Fibroblast of lung (primary cell): ENCODE measurements around the gene ETHE1. TPM values are rescaled to one million over a fixed set of nuclear protein-coding genes. Genes with fewer than 3 reads are reported as not detected.

Experiments
- DNase-seq, 2 donors: peaks; one replicate each; pipeline versions ENCODE4 v3.0.0 to v3.0.0-alpha.2; 2010; ENCODE audit warnings: low read depth in 2 of 2
- H2AFZ ChIP-seq: 2 replicates; pipeline ENCODE4 v1.5.1; 2012; ENCODE audit warnings: low read length, control low read depth, inconsistent platforms
- H3K27ac ChIP-seq: 2 replicates; pipeline ENCODE4 v1.5.1; 2011; ENCODE audit warnings: low read length, control low read depth; ENCODE audit not compliant: insufficient read depth
- H3K27me3 ChIP-seq: 2 replicates; pipeline ENCODE4 v1.5.1; 2011; ENCODE audit warnings: mild to moderate bottlenecking, low read length; ENCODE audit not compliant: control insufficient read depth, insufficient read depth
- H3K36me3 ChIP-seq: 2 replicates; pipeline ENCODE4 v1.5.1; 2011; ENCODE audit warnings: low read length; ENCODE audit not compliant: control insufficient read depth, insufficient read depth
- H3K4me1 ChIP-seq: 2 replicates; pipeline ENCODE4 v1.5.1; 2011; ENCODE audit warnings: low read length; ENCODE audit not compliant: control insufficient read depth, insufficient read depth; ENCODE audit errors: extremely low read depth
- H3K4me2 ChIP-seq: 2 replicates; pipeline ENCODE4 v1.5.1; 2011; ENCODE audit warnings: low read length, control low read depth; ENCODE audit not compliant: insufficient read depth; ENCODE audit errors: extremely low read depth
- H3K4me3 ChIP-seq, 4 experiments: fragments of 200-600 bp in 1 of 4; sonication (generic) in 1 of 4; replicated peaks in 1 of 4; 2 replicates each; pipeline ENCODE4 v1.5.1; 2011 to 2016; ENCODE audit warnings: low read length in 4 of 4, low read depth in 3 of 4, mild to moderate bottlenecking in 3 of 4, control low read depth in 2 of 4, inconsistent platforms in 1 of 4, mixed read lengths in 1 of 4; ENCODE audit not compliant: insufficient read depth in 1 of 4; ENCODE audit errors: control extremely low read depth in 1 of 4
- H3K79me2 ChIP-seq: 2 replicates; pipeline ENCODE4 v1.5.1; 2012; ENCODE audit warnings: mild to moderate bottlenecking, low read length, inconsistent platforms; ENCODE audit not compliant: control insufficient read depth, insufficient read depth
- H3K9ac ChIP-seq: 2 replicates; pipeline ENCODE4 v1.5.1; 2011; ENCODE audit warnings: mild to moderate bottlenecking, low read length, control low read depth; ENCODE audit not compliant: insufficient read depth
- H3K9me3 ChIP-seq: 2 replicates; pipeline ENCODE4 v1.5.1; 2012; ENCODE audit warnings: low read depth, low read length; ENCODE audit not compliant: control insufficient read depth, insufficient read depth
- H4K20me1 ChIP-seq: 2 replicates; pipeline ENCODE4 v1.5.1; 2011; ENCODE audit warnings: low read length; ENCODE audit not compliant: control insufficient read depth, insufficient read depth; ENCODE audit errors: extremely low read depth
- CTCF ChIP-seq, 2 donors: IDR thresholded peaks in 1 of 2; conservative IDR thresholded peaks in 1 of 2; 1 replicate in 1 of 2; 2 replicates in 1 of 2; pipeline ENCODE4 v1.5.1; 2011 to 2012; ENCODE audit warnings: low read length in 2 of 2, control low read depth in 1 of 2, inconsistent platforms in 1 of 2, low read depth in 1 of 2, mild to moderate bottlenecking in 1 of 2
- EZH2 ChIP-seq: IDR thresholded peaks from 2 replicates; pipeline ENCODE4 v1.5.1; 2012; ENCODE audit warnings: low read length, control low read depth, mild to moderate bottlenecking; ENCODE audit errors: missing control alignments
- polyA plus RNA-seq, 2 donors: library from polyadenylated mRNA; depleted of rRNA in 1 of 2; stranded (reverse) in 1 of 2; unstranded in 1 of 2; fragments of >200 nt; gene quantifications; 2 replicates each; pipeline ENCODE4 v1.2.1, GENCODE V29; 2011 to 2012; ENCODE audit warnings: missing spikeins in 1 of 2
- total RNA-seq: library from RNA; depleted of rRNA; stranded (reverse); fragments of >200 nt; gene quantifications from 2 replicates; pipeline ENCODE4 v1.2.1, GENCODE V29; 2014

ETHE1 gene
- total and polyA plus RNA-seq, 2 donors (not counting 1 experiment from before 2014, with no cell fraction given): 65.2 to 112 TPM

- Histone ChIP-seq H2AFZ (no peak overlapping the region), H3K9me3 (no peaks in the 10 kb centered on the region), H3K36me3 (peaks cover 4% of the 10 kb centered on the region), H3K4me2 (no peak overlapping the region), H4K20me1 (no peaks in the 10 kb centered on the region), H3K4me1 (no peaks in the 10 kb centered on the region), H3K9ac (no peak overlapping the region), H3K4me3 (no peak overlapping the region), H3K27ac (no peak overlapping the region), H3K79me2 (no peaks in the 10 kb centered on the region), H3K27me3 (no peaks in the 10 kb centered on the region)
- TF ChIP-seq EZH2 (no peak), CTCF (conservative IDR thresholded peaks at IDR 0.05 in 1 of 2, IDR thresholded peaks at IDR 0.05 in 1 of 2; ENCODE audit: low read depth in 1 of 2, low read length in 2 of 2) (no peak)
- DNase-seq: no peak
These were observed 15.7 kb downstream of the ETHE1 start for GRCh38 chr19:43511324-43511723.

GRCh38 chr19:43510713-43511112 is 16.3 kb downstream of the ETHE1 start:
- Histone ChIP-seq H3K9ac (no peak overlapping the region), H2AFZ (no peak overlapping the region), H3K27me3 (no peaks in the 10 kb centered on the region), H3K4me1 (no peaks in the 10 kb centered on the region), H3K79me2 (no peaks in the 10 kb centered on the region), H3K9me3 (no peaks in the 10 kb centered on the region), H3K36me3 (peaks cover 4% of the 10 kb centered on the region), H3K4me2 (no peak overlapping the region), H3K4me3 (no peak overlapping the region), H4K20me1 (no peaks in the 10 kb centered on the region), H3K27ac (no peak overlapping the region)
- TF ChIP-seq CTCF (conservative IDR thresholded peaks at IDR 0.05 in 1 of 2, IDR thresholded peaks at IDR 0.05 in 1 of 2; ENCODE audit: low read depth in 1 of 2, low read length in 2 of 2): no peak
- no peak for TF ChIP-seq EZH2
- DNase-seq: no peak

GRCh38 chr19:43507880-43508279 is 19.1 kb downstream of the ETHE1 start:
- no peak overlapping the region for H3K4me3 ChIP-seq
- H3K4me1 ChIP-seq: peaks cover 2% of the 10 kb centered on the region
- H3K4me2 ChIP-seq: no peak overlapping the region
- no peaks in the 10 kb centered on the region for H3K79me2 ChIP-seq
- DNase-seq: no peak
- no peaks in the 10 kb centered on the region for H3K9me3 ChIP-seq
- no peak overlapping the region for H3K27ac ChIP-seq
- H3K36me3 ChIP-seq: peaks cover 4% of the 10 kb centered on the region
- TF ChIP-seq EZH2 (no peak), CTCF (conservative IDR thresholded peaks at IDR 0.05 in 1 of 2, IDR thresholded peaks at IDR 0.05 in 1 of 2; ENCODE audit: low read depth in 1 of 2, low read length in 2 of 2) (no peak)
- H4K20me1 ChIP-seq: no peaks in the 10 kb centered on the region
- H2AFZ ChIP-seq: no peak overlapping the region
- no peaks in the 10 kb centered on the region for H3K27me3 ChIP-seq
- H3K9ac ChIP-seq: no peak overlapping the region
